ENCODE data around the gene MGMT.

The MGMT gene

GRCh38 chr10:129730993-129731325 is 263.9 kb downstream of the MGMT start:
- TF ChIP-seq, protein P1, sequence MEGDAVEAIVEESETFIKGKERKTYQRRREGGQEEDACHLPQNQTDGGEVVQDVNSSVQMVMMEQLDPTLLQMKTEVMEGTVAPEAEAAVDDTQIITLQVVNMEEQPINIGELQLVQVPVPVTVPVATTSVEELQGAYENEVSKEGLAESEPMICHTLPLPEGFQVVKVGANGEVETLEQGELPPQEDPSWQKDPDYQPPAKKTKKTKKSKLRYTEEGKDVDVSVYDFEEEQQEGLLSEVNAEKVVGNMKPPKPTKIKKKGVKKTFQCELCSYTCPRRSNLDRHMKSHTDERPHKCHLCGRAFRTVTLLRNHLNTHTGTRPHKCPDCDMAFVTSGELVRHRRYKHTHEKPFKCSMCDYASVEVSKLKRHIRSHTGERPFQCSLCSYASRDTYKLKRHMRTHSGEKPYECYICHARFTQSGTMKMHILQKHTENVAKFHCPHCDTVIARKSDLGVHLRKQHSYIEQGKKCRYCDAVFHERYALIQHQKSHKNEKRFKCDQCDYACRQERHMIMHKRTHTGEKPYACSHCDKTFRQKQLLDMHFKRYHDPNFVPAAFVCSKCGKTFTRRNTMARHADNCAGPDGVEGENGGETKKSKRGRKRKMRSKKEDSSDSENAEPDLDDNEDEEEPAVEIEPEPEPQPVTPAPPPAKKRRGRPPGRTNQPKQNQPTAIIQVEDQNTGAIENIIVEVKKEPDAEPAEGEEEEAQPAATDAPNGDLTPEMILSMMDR (IDR thresholded peaks at IDR 0.05; ENCODE audit: low read depth, low read length, missing control alignments), result no peak
- no peak for DNase-seq (ENCODE audit: extremely low read depth, low read depth)
- H3K4me3 ChIP-seq (replicated peaks; ENCODE audit: low read depth, low read length), result no peak overlapping the region

DNA sequence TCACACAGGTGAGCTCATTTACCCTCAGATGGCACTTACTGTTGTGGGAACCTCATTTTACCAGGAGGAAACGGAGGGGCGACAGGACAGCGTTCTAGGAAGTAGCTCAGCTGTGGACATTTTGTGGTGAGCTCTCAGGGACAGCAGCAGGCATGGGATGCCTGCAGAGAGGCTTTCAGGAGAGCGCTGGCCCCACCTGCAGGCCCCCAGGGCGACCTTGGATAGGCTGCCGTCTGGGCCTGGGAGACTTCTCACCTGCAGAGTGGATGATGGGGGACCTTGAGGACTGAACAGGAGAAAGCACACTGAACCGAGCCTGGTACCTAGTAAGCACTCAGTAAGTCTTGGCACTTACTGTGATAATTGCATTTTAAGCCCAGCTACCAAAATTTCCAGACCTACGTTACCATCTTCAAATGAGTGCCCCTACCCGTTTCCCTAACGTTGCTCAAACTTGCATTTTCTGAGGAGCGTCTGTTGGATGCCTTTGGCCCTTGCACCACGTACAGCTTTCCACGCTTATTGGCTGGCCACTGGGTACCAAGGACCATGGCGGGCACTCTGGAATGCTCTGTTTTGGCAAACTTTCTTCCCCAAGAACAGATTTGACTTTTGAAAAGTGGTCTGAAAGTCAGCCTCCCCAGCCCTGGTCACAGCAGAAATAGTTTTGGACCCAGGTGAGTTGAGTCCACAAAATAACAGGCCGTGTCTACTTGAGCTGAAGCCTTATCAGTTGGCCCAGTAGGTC is 273.7 kb downstream of the MGMT start:
- no peak overlapping the region for H3K4me3 ChIP-seq (replicated peaks; ENCODE audit: low read depth, low read length)
- DNase-seq (ENCODE audit: extremely low read depth, low read depth), result no peak
- TF ChIP-seq, protein P1 (IDR thresholded peaks at IDR 0.05; ENCODE audit: low read depth, low read length, missing control alignments), result no peak

- H3K4me3 ChIP-seq (replicated peaks; ENCODE audit: low read depth, low read length), result no peak overlapping the region
- TF ChIP-seq, protein P1 (IDR thresholded peaks at IDR 0.05; ENCODE audit: low read depth, low read length, missing control alignments), result no peak
- no peak for DNase-seq (ENCODE audit: extremely low read depth, low read depth)
Measured at GRCh38 chr10:129741280-129741977, 274.4 kb downstream of the MGMT start.

DNA sequence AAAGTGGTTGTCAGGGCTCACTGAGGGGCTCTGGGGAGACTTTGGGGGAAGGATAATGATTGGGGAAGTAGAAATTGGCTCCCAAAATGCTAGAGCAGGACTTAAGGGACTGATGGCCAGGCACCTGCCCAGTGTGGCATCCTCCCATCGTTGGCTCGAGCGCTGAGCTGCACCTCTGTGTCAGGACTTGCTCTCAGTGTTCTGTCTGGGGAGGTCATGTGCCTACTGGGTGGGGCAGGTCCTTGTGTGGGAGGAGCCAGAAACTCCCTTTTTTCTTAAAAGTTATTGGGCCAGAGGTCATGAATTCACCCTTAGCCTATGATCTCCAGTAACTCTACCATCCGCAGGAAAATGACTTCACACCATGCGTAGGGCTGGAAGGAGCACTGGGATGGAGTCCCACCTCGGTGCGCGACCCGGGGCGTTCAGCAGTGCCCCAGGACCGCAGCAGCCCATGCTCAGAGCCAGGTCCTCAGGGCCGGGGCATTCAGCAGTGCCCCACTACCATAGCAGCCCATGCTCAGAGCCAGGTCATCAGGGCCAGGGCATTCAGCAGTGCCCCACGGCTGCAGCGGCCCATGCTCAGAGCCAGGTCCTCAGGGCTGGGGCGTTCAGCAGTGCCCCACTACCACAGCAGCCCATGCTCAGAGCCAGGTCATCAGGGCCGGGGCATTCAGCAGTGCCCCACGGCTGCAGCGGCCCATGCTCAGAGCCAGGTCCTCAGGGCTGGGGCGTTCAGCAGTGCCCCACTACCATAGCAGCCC is 275.1 kb downstream of the MGMT start:
- DNase-seq (ENCODE audit: extremely low read depth, low read depth), result no peak
- H3K4me3 ChIP-seq (replicated peaks; ENCODE audit: low read depth, low read length), result no peak overlapping the region
- TF ChIP-seq, protein P1 (IDR thresholded peaks at IDR 0.05; ENCODE audit: low read depth, low read length, missing control alignments), result no peak

DNA sequence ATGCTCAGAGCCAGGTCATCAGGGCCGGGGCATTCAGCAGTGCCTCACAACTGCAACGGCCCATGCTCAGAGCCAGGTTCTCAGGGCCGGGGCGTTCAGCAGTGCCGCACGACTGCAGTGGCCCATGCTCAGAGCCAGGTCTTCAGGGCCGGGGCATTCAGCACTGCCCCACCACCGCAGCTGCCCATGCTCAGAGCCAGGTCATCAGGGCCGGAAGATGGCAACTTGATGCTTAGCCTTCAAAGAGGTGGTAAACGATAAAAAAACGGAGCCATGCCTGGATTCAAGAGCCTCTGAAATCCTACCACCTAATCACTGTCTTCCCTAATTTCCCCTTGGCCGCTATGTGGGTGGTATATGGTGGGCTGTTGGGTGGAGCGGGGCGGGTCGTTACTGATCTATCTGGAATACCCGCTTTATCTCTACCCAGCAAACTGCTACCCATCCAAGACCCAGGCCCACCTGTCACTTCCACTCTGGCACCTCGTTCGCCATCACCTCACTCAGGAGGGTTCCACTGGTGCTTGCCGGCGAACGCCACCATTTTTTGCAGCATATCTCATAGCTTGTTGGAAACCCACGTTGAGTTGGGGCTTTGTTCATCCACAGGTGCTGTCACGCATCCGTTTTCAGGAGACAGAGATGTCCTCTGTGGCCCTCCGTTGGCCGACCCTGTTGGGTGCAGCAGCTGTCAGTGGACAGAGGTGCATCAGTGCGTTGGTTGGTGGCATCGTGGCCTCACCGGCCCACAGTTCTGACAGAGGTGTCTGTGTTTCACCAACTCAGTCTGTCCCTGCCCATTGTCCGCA is 275.9 kb downstream of the MGMT start:
- no peak overlapping the region for H3K4me3 ChIP-seq (replicated peaks; ENCODE audit: low read depth, low read length)
- TF ChIP-seq, protein P1 (IDR thresholded peaks at IDR 0.05; ENCODE audit: low read depth, low read length, missing control alignments), result no peak
- no peak for DNase-seq (ENCODE audit: extremely low read depth, low read depth)

- DNase-seq (ENCODE audit: extremely low read depth, low read depth), result no peak
- H3K4me3 ChIP-seq (replicated peaks; ENCODE audit: low read depth, low read length), result no peak overlapping the region
- TF ChIP-seq, protein P1 (IDR thresholded peaks at IDR 0.05; ENCODE audit: low read depth, low read length, missing control alignments), result no peak
Measured at GRCh38 chr10:129743738-129744133, 276.7 kb downstream of the MGMT start.

Measured in HFF-Myc (cell line).